Upper lobe of left lung (tissue), 4 donors: ENCODE measurements around the gene LHX3.

ENCODE experiments used
- CTCF ChIP-seq, 6 experiments: fragments of 450-650 bp in 4 of 6; fragments of 200-600 bp in 2 of 6; sonication (generic) in 2 of 6; IDR thresholded peaks; one replicate each; pipeline ENCODE4 v1.5.1; 2016 to 2019; ENCODE audit warnings: antibody characterized with exemption in 6 of 6
- EP300 ChIP-seq, 4 donors: sonication (generic); formaldehyde crosslinking; IDR thresholded peaks; one replicate each; pipeline ENCODE4 v1.5.1; 2017; ENCODE audit warnings: antibody characterized with exemption in 4 of 4, control low read depth in 2 of 4
- POLR2A ChIP-seq, 4 donors: fragments of 450-650 bp; IDR thresholded peaks; one replicate each; pipeline ENCODE4 v1.5.1; 2016 to 2017; ENCODE audit warnings: antibody characterized with exemption in 4 of 4, mild to moderate bottlenecking in 2 of 4
- POLR2AphosphoS5 ChIP-seq, 2 donors: sonication (generic); formaldehyde crosslinking; IDR thresholded peaks; one replicate each; pipeline ENCODE4 v1.5.1; 2017; ENCODE audit warnings: antibody characterized with exemption in 2 of 2

GRCh38 chr9:136222166-136222905 lies 17.4 kb upstream of the LHX3 start:
- TF ChIP-seq POLR2A (IDR thresholded peaks at IDR 0.05) (no peak), CTCF (IDR thresholded peaks at IDR 0.05) (no peak), POLR2AphosphoS5 (IDR thresholded peaks at IDR 0.05) (no peak), EP300 (IDR thresholded peaks at IDR 0.05) (no peak)
